HepG2 (cell line): ENCODE results near the gene MYL2.
"Not testable (repeated sequence)": the region's sequence is repeated elsewhere in the genome, so short reads cannot be mapped to it uniquely, and the experiment has no call there.

Source experiments
- ATF1 ChIP-seq: IDR thresholded peaks from 2 replicates; pipeline ENCODE4 v1.6.1; 2016; ENCODE audit warnings: mild to moderate bottlenecking, control low read depth
- IRF2 ChIP-seq: IDR thresholded peaks from 2 replicates; pipeline ENCODE4 v1.6.1; 2018; ENCODE audit warnings: missing genetic modification reagents, missing compliant biosample characterization
- MAZ ChIP-seq, 2 experiments: sonication (generic) in 1 of 2; formaldehyde crosslinking in 1 of 2; IDR thresholded peaks; 2 replicates each; pipeline versions ENCODE4 v1.5.0 to v1.6.1; 2012 to 2020; ENCODE audit warnings: low read depth in 2 of 2, mild to moderate bottlenecking in 2 of 2, borderline replicate concordance in 1 of 2, improper control_type of control experiment in 1 of 2, low read length in 1 of 2, missing genetic modification reagents in 1 of 2, moderate library complexity in 1 of 2
- NR3C1 ChIP-seq: sonication (generic); formaldehyde crosslinking; IDR thresholded peaks from 2 replicates; pipeline ENCODE4 v1.4.0; 2020; ENCODE audit warnings: missing genetic modification reagents
- PHF21A ChIP-seq: sonication (generic); formaldehyde crosslinking; IDR thresholded peaks from 2 replicates; pipeline ENCODE4 v1.5.0; 2020; ENCODE audit warnings: mild to moderate bottlenecking, missing genetic modification reagents
- POLR2A ChIP-seq, 2 experiments: IDR thresholded peaks; 2 replicates each; pipeline ENCODE4 v1.6.1; 2011; ENCODE audit warnings: low read depth in 2 of 2, low read length in 2 of 2, mild to moderate bottlenecking in 1 of 2, moderate library complexity in 1 of 2; ENCODE audit not compliant: insufficient read depth in 1 of 2
- TCF7 ChIP-seq: sonication (generic); IDR thresholded peaks from 2 replicates; pipeline ENCODE4 v1.6.1; 2016; ENCODE audit warnings: antibody characterized with exemption, low read depth
- YY1 ChIP-seq: IDR thresholded peaks from 2 replicates; pipeline ENCODE4 v1.6.1; 2011; ENCODE audit warnings: low read length, low read depth, moderate library complexity, mild to moderate bottlenecking; ENCODE audit not compliant: insufficient read depth, insufficient replicate concordance
- ZNF230 ChIP-seq: sonication (generic); formaldehyde crosslinking; IDR thresholded peaks from 2 replicates; pipeline ENCODE4 v1.4.0; 2020; ENCODE audit warnings: mild to moderate bottlenecking, missing genetic modification reagents
- TF ChIP-seq, protein P1 (sequence below): IDR thresholded peaks from 2 replicates; pipeline ENCODE4 v1.6.1; 2016
- TF ChIP-seq, protein P2 (sequence below): sonication (generic); formaldehyde crosslinking; IDR thresholded peaks from 2 replicates; pipeline ENCODE4 v1.5.0; 2020; ENCODE audit warnings: mild to moderate bottlenecking, missing genetic modification reagents, moderate library complexity
- TF ChIP-seq, protein P3 (sequence below): sonication (generic); formaldehyde crosslinking; conservative IDR thresholded peaks from 2 replicates; pipeline ENCODE4 v1.4.0; 2020; ENCODE audit warnings: missing genetic modification reagents
- TF ChIP-seq, protein P4 (sequence below), 2 experiments: sonication (generic) in 1 of 2; formaldehyde crosslinking in 1 of 2; IDR thresholded peaks; 2 replicates each; pipeline versions ENCODE4 v1.5.1 to v1.6.1; 2011 to 2020; ENCODE audit warnings: borderline replicate concordance in 1 of 2, low read depth in 1 of 2, low read length in 1 of 2, mild to moderate bottlenecking in 1 of 2, missing genetic modification reagents in 1 of 2, moderate library complexity in 1 of 2

DNA sequence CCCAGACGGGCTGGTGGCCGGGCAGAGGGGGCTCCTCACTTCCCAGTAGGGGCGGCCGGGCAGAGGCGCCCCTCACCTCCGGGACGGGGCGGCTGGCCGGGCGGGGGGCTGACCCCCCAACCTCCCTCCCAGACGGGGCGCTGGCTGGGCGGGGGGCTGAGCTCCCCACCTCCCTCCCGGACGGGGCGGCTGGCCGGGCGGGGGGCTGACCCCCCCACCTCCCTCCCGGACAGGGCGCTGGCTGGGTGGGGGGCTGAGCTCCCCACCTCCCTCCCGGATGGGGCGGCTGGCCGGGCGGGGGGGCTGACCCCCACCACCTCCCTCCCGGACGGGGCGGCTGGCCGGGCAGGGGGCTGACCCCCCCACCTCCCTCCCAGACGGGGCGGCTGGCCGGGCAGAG lies 30.1 kb upstream of the MYL2 start:
- TF ChIP-seq, protein P1, sequence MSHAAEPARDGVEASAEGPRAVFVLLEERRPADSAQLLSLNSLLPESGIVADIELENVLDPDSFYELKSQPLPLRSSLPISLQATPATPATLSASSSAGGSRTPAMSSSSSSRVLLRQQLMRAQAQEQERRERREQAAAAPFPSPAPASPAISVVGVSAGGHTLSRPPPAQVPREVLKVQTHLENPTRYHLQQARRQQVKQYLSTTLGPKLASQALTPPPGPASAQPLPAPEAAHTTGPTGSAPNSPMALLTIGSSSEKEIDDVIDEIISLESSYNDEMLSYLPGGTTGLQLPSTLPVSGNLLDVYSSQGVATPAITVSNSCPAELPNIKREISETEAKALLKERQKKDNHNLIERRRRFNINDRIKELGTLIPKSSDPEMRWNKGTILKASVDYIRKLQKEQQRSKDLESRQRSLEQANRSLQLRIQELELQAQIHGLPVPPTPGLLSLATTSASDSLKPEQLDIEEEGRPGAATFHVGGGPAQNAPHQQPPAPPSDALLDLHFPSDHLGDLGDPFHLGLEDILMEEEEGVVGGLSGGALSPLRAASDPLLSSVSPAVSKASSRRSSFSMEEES = not testable (repeated sequence)
- not testable (repeated sequence) for TF ChIP-seq POLR2A (IDR thresholded peaks at IDR 0.05; ENCODE audit: insufficient read depth in 1 of 2, low read depth in 2 of 2, low read length in 2 of 2); MAZ (IDR thresholded peaks at IDR 0.05; ENCODE audit: borderline replicate concordance, low read depth, low read length); MAZ (CRISPR knock-in tag; IDR thresholded peaks at IDR 0.05; ENCODE audit: low read depth); PHF21A (CRISPR knock-in tag); TCF7; ZNF230; YY1; IRF2 (CRISPR knock-in tag); ATF1 (CRISPR knock-in tag); NR3C1 (CRISPR knock-in tag)
- TF ChIP-seq, protein P2, sequence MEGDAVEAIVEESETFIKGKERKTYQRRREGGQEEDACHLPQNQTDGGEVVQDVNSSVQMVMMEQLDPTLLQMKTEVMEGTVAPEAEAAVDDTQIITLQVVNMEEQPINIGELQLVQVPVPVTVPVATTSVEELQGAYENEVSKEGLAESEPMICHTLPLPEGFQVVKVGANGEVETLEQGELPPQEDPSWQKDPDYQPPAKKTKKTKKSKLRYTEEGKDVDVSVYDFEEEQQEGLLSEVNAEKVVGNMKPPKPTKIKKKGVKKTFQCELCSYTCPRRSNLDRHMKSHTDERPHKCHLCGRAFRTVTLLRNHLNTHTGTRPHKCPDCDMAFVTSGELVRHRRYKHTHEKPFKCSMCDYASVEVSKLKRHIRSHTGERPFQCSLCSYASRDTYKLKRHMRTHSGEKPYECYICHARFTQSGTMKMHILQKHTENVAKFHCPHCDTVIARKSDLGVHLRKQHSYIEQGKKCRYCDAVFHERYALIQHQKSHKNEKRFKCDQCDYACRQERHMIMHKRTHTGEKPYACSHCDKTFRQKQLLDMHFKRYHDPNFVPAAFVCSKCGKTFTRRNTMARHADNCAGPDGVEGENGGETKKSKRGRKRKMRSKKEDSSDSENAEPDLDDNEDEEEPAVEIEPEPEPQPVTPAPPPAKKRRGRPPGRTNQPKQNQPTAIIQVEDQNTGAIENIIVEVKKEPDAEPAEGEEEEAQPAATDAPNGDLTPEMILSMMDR = not testable (repeated sequence)
- TF ChIP-seq, protein P3, sequence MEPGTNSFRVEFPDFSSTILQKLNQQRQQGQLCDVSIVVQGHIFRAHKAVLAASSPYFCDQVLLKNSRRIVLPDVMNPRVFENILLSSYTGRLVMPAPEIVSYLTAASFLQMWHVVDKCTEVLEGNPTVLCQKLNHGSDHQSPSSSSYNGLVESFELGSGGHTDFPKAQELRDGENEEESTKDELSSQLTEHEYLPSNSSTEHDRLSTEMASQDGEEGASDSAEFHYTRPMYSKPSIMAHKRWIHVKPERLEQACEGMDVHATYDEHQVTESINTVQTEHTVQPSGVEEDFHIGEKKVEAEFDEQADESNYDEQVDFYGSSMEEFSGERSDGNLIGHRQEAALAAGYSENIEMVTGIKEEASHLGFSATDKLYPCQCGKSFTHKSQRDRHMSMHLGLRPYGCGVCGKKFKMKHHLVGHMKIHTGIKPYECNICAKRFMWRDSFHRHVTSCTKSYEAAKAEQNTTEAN (CRISPR knock-in tag) = not testable (repeated sequence)
- TF ChIP-seq, protein P4, sequence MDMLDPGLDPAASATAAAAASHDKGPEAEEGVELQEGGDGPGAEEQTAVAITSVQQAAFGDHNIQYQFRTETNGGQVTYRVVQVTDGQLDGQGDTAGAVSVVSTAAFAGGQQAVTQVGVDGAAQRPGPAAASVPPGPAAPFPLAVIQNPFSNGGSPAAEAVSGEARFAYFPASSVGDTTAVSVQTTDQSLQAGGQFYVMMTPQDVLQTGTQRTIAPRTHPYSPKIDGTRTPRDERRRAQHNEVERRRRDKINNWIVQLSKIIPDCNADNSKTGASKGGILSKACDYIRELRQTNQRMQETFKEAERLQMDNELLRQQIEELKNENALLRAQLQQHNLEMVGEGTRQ (IDR thresholded peaks at IDR 0.05; ENCODE audit: low read depth, low read length) = not testable (repeated sequence)
- TF ChIP-seq, protein P4 (CRISPR knock-in tag; IDR thresholded peaks at IDR 0.05; ENCODE audit: borderline replicate concordance) = not testable (repeated sequence)
